Tibial nerve (tissue), 4 donors: Measurements from ENCODE around the gene MINDY4. TPM values are rescaled to one million over a fixed set of nuclear protein-coding genes. Genes with fewer than 3 reads are reported as not detected.

Experiments used
- DNase-seq, 2 donors: peaks; one replicate each; pipeline ENCODE4 v3.0.0-alpha.2; 2019; ENCODE audit warnings: low spot score in 2 of 2
- H3K27ac ChIP-seq, 4 donors: fragments of 200-600 bp; sonication (generic) in 3 of 4; one replicate each; pipeline ENCODE4 v1.5.1; 2017 to 2019; ENCODE audit warnings: mild to moderate bottlenecking in 1 of 4
- H3K27me3 ChIP-seq, 2 donors: fragments of 200-600 bp; sonication (generic) in 1 of 2; one replicate each; pipeline versions ENCODE4 v1.5.1 to v1.6.0; 2017 to 2019
- H3K36me3 ChIP-seq, 3 donors: fragments of 200-600 bp; sonication (generic); one replicate each; pipeline ENCODE4 v1.5.1; 2018 to 2019
- H3K4me1 ChIP-seq, 4 donors: fragments of 200-600 bp; sonication (generic) in 3 of 4; one replicate each; pipeline ENCODE4 v1.5.1; 2017 to 2019
- H3K4me3 ChIP-seq, 4 donors: fragments of 200-600 bp; sonication (generic) in 3 of 4; one replicate each; pipeline ENCODE4 v1.5.1; 2017 to 2019; ENCODE audit warnings: mild to moderate bottlenecking in 1 of 4, moderate library complexity in 1 of 4
- H3K9me3 ChIP-seq, 4 donors: fragments of 200-600 bp; sonication (generic) in 3 of 4; one replicate each; pipeline ENCODE4 v1.5.1; 2017 to 2019
- CTCF ChIP-seq, 5 experiments: fragments of 200-600 bp in 3 of 5; fragments of 450-650 bp in 2 of 5; sonication (generic) in 3 of 5; IDR thresholded peaks; one replicate each; pipeline ENCODE4 v1.5.1; 2016 to 2019; ENCODE audit warnings: antibody characterized with exemption in 5 of 5, mild to moderate bottlenecking in 3 of 5, moderate library complexity in 2 of 5
- EP300 ChIP-seq, 2 donors: sonication (generic); formaldehyde crosslinking; IDR thresholded peaks; one replicate each; pipeline ENCODE4 v1.6.1; 2017; ENCODE audit warnings: antibody characterized with exemption in 2 of 2, mild to moderate bottlenecking in 1 of 2
- POLR2A ChIP-seq, 2 donors: fragments of 450-650 bp; IDR thresholded peaks; one replicate each; pipeline ENCODE4 v1.6.1; 2017; ENCODE audit warnings: antibody characterized with exemption in 2 of 2, mild to moderate bottlenecking in 2 of 2, moderate library complexity in 2 of 2
- WGBS, 2 donors: methylation state at CpG; one replicate each; pipeline ENCODE4 v1.1.5; 2018; 5-methylcytosine and 5-hydroxymethylcytosine counted together
- total RNA-seq, 4 donors: library from RNA; depleted of rRNA; stranded (reverse); fragments of >200 nt; gene quantifications; one replicate each; pipeline ENCODE4 v1.1.0, GENCODE V29; 2016

Gene MINDY4
- total RNA-seq, 4 donors from 2014 or later: 17.1 to 21.6 (median 19.9) TPM

GRCh38 chr7:30884881-30885280, 113.7 kb downstream of the MINDY4 start:
- Histone ChIP-seq H3K9me3 (no peaks in the 10 kb centered on the region), H3K4me3 (no peak overlapping the region), H3K27ac (no peak overlapping the region), H3K27me3 (no peaks in the 10 kb centered on the region), H3K4me1 (peaks cover 0 to 53% (median 13%) of the 10 kb centered on the region in 4 donors), H3K36me3 (peaks cover 0 to 20% (median 0%) of the 10 kb centered on the region in 3 donors)
- no peak for DNase-seq
- TF ChIP-seq EP300 (IDR thresholded peaks at IDR 0.05): no peak
- no peak for TF ChIP-seq CTCF (IDR thresholded peaks at IDR 0.05)
- TF ChIP-seq POLR2A (IDR thresholded peaks at IDR 0.05): no peak

GRCh38 chr7:30886608-30887011, 115.4 kb downstream of the MINDY4 start:
- WGBS, 2 donors: 61 to 64% methylated on average over 7 of the region's 7 CpGs
- DNase-seq: peak; percentile 43 to 44
- Histone ChIP-seq H3K9me3 (no peaks in the 10 kb centered on the region), H3K27ac (peak overlapping the region in 2 of 4 donors; percentile 32 to 50), H3K4me1 (peaks cover 0 to 38% (median 11%) of the 10 kb centered on the region in 4 donors), H3K4me3 (no peak overlapping the region), H3K27me3 (no peaks in the 10 kb centered on the region), H3K36me3 (peaks cover 0 to 20% (median 0%) of the 10 kb centered on the region in 3 donors)
- TF ChIP-seq EP300 (IDR thresholded peaks at IDR 0.05) (peak in 1 of 2 donors; percentile 42), POLR2A (IDR thresholded peaks at IDR 0.05) (no peak)

GRCh38 chr7:30887464-30887872, 116.3 kb downstream of the MINDY4 start:
- no peak overlapping the region for H3K4me3 ChIP-seq
- H3K4me1 ChIP-seq: peaks cover 0 to 38% (median 11%) of the 10 kb centered on the region in 4 donors
- H3K27ac ChIP-seq: no peak overlapping the region
- no peaks in the 10 kb centered on the region for H3K27me3 ChIP-seq
- H3K36me3 ChIP-seq: peaks cover 0 to 26% (median 0%) of the 10 kb centered on the region in 3 donors
- TF ChIP-seq EP300 (IDR thresholded peaks at IDR 0.05): no peak
- no peak for TF ChIP-seq CTCF (IDR thresholded peaks at IDR 0.05)
- TF ChIP-seq POLR2A (IDR thresholded peaks at IDR 0.05): no peak
- DNase-seq: no peak
- WGBS, 2 donors: 56 to 59% methylated on average over 10 of the region's 10 CpGs
- no peaks in the 10 kb centered on the region for H3K9me3 ChIP-seq

- peaks cover 0 to 19% (median 0%) of the 10 kb centered on the region in 3 donors for H3K36me3 ChIP-seq
- peak in 1 of 2 donors; percentile 67 for DNase-seq
- H3K4me3 ChIP-seq: no peak overlapping the region
- 34 to 44% methylated on average over 3 of the region's 3 CpGs for WGBS, 2 donors
- peak overlapping the region in 1 of 4 donors; percentile 0 for H3K27ac ChIP-seq
- H3K4me1 ChIP-seq: peaks cover 0 to 51% (median 20%) of the 10 kb centered on the region in 4 donors
- H3K27me3 ChIP-seq: no peaks in the 10 kb centered on the region
- H3K9me3 ChIP-seq: no peaks in the 10 kb centered on the region
- TF ChIP-seq CTCF (IDR thresholded peaks at IDR 0.05) (no peak), EP300 (IDR thresholded peaks at IDR 0.05) (peak in 1 of 2 donors; percentile 18)
Measured at GRCh38 chr7:30888747-30889146, 117.5 kb downstream of the MINDY4 start.

GRCh38 chr7:30890226-30890625, 119.0 kb downstream of the MINDY4 start:
- no peaks in the 10 kb centered on the region for H3K9me3 ChIP-seq
- H3K4me3 ChIP-seq: no peak overlapping the region
- TF ChIP-seq POLR2A (IDR thresholded peaks at IDR 0.05) (no peak), EP300 (IDR thresholded peaks at IDR 0.05) (no peak), CTCF (IDR thresholded peaks at IDR 0.05) (no peak)
- H3K36me3 ChIP-seq: peaks cover 0 to 6% (median 0%) of the 10 kb centered on the region in 3 donors
- H3K27me3 ChIP-seq: no peaks in the 10 kb centered on the region
- 95 to 96% methylated on average over 7 of the region's 7 CpGs for WGBS, 2 donors
- H3K27ac ChIP-seq: no peak overlapping the region
- H3K4me1 ChIP-seq: peaks cover 0 to 66% (median 30%) of the 10 kb centered on the region in 4 donors
- no peak for DNase-seq
